Retina (tissue), 1 donor: ENCODE data around the gene ELMO1.

Experiments
- DNase-seq: peaks from one replicate; pipeline ENCODE4 v3.0.0-alpha.2; 2016

ELMO1 gene

GRCh38 chr7:37429435-37429791, 19.3 kb downstream of the ELMO1 start:
- DNase-seq = no peak

GRCh38 chr7:37428681-37429434, 19.8 kb downstream of the ELMO1 start:
- DNase-seq = no peak

- no peak for DNase-seq
Observed at GRCh38 chr7:37427276-37427940, 21.3 kb downstream of the ELMO1 start.

- DNase-seq = no peak
Observed at GRCh38 chr7:37425498-37425897, 23.2 kb downstream of the ELMO1 start.

- DNase-seq = no peak
Observed at GRCh38 chr7:37424995-37425394, 23.7 kb downstream of the ELMO1 start.

GRCh38 chr7:37424521-37424920, 24.1 kb downstream of the ELMO1 start:
- DNase-seq = no peak

- DNase-seq = no peak
Observed at GRCh38 chr7:37421861-37422500, 26.7 kb downstream of the ELMO1 start.

- DNase-seq = no peak
Observed at GRCh38 chr7:37420946-37421695, 27.5 kb downstream of the ELMO1 start.

GRCh38 chr7:37419496-37419895, 29.2 kb downstream of the ELMO1 start:
- DNase-seq = no peak

GRCh38 chr7:37418381-37418780, 30.3 kb downstream of the ELMO1 start:
- DNase-seq = no peak

GRCh38 chr7:37417107-37417474, 31.6 kb downstream of the ELMO1 start:
- no peak for DNase-seq

- DNase-seq = no peak
Observed at GRCh38 chr7:37416378-37417106, 32.1 kb downstream of the ELMO1 start.

GRCh38 chr7:37415629-37416028, 33.0 kb downstream of the ELMO1 start:
- DNase-seq = no peak

GRCh38 chr7:37414352-37414983, 34.2 kb downstream of the ELMO1 start:
- no peak for DNase-seq

GRCh38 chr7:37411444-37412034, 37.1 kb downstream of the ELMO1 start:
- DNase-seq = no peak

GRCh38 chr7:37410305-37411229, 38.1 kb downstream of the ELMO1 start:
- no peak for DNase-seq

- DNase-seq = no peak
Observed at GRCh38 chr7:37409461-37409860, 39.2 kb downstream of the ELMO1 start.

GRCh38 chr7:37408291-37409228, 40.1 kb downstream of the ELMO1 start:
- no peak for DNase-seq

- DNase-seq = no peak
Observed at GRCh38 chr7:37405603-37406122, 43.0 kb downstream of the ELMO1 start.
